ENCODE results near the gene SH3BGRL.

Gene SH3BGRL

GRCh38 chrX:81257817-81258216 lies 55.9 kb downstream of the SH3BGRL start:
- Histone ChIP-seq H3K4me3 (replicated peaks; ENCODE audit: insufficient read depth, low read length) (no peak overlapping the region), H3K27ac (replicated peaks) (no peak overlapping the region), H3K27me3 (ENCODE audit: insufficient read depth, poor library complexity, severe bottlenecking) (no peaks in the 10 kb centered on the region)
- TF ChIP-seq, protein P1, sequence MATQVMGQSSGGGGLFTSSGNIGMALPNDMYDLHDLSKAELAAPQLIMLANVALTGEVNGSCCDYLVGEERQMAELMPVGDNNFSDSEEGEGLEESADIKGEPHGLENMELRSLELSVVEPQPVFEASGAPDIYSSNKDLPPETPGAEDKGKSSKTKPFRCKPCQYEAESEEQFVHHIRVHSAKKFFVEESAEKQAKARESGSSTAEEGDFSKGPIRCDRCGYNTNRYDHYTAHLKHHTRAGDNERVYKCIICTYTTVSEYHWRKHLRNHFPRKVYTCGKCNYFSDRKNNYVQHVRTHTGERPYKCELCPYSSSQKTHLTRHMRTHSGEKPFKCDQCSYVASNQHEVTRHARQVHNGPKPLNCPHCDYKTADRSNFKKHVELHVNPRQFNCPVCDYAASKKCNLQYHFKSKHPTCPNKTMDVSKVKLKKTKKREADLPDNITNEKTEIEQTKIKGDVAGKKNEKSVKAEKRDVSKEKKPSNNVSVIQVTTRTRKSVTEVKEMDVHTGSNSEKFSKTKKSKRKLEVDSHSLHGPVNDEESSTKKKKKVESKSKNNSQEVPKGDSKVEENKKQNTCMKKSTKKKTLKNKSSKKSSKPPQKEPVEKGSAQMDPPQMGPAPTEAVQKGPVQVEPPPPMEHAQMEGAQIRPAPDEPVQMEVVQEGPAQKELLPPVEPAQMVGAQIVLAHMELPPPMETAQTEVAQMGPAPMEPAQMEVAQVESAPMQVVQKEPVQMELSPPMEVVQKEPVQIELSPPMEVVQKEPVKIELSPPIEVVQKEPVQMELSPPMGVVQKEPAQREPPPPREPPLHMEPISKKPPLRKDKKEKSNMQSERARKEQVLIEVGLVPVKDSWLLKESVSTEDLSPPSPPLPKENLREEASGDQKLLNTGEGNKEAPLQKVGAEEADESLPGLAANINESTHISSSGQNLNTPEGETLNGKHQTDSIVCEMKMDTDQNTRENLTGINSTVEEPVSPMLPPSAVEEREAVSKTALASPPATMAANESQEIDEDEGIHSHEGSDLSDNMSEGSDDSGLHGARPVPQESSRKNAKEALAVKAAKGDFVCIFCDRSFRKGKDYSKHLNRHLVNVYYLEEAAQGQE (IDR thresholded peaks at IDR 0.05; ENCODE audit: insufficient replicate concordance, low read depth), result no peak
- TF ChIP-seq GABPA (IDR thresholded peaks at IDR 0.05; ENCODE audit: low read depth) (no peak), SPI1 (IDR thresholded peaks at IDR 0.05; ENCODE audit: borderline replicate concordance, low read depth) (no peak), POLR2AphosphoS5 (IDR thresholded peaks at IDR 0.05; ENCODE audit: low read depth) (no peak)
- TF ChIP-seq, protein P2, sequence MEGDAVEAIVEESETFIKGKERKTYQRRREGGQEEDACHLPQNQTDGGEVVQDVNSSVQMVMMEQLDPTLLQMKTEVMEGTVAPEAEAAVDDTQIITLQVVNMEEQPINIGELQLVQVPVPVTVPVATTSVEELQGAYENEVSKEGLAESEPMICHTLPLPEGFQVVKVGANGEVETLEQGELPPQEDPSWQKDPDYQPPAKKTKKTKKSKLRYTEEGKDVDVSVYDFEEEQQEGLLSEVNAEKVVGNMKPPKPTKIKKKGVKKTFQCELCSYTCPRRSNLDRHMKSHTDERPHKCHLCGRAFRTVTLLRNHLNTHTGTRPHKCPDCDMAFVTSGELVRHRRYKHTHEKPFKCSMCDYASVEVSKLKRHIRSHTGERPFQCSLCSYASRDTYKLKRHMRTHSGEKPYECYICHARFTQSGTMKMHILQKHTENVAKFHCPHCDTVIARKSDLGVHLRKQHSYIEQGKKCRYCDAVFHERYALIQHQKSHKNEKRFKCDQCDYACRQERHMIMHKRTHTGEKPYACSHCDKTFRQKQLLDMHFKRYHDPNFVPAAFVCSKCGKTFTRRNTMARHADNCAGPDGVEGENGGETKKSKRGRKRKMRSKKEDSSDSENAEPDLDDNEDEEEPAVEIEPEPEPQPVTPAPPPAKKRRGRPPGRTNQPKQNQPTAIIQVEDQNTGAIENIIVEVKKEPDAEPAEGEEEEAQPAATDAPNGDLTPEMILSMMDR (IDR thresholded peaks at IDR 0.05; ENCODE audit: insufficient read depth, low read length), result no peak
- DNase-seq (ENCODE audit: low read depth in 1 of 2, low spot score in 1 of 2), result no peak

DNA sequence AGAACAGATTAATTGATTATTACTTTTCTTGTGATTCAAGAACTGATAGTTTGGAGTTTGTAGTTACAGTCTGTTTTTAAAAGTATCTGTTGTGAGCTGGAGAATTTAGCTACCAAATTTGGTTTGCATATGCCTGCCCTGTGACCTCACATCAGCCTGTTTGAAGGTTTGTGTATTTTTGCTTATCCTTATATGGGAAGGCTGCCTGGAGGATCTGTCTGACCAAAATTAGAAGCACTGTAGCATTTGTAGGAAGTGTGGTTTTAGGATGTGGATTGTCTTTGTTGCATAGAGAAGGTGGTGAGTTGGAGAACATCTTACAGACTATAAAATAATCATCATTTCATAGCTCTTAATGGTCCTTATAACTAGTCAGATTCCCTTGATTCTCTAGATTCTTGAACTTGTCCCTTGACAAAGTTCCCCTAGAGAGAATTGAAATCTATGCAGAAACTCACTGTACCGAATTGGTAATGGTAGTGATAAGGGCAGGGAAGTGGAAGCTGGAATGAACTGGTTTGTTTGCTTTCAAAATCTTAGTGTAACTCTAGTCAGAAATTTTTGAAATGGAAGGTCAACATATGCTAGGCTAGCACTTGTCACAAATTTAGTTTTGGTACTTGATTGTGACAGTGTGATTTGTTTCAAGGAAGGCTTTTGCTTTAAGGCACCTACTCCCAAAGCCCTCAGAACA lies 57.3 kb downstream of the SH3BGRL start:
- no peak overlapping the region for H3K27ac ChIP-seq (replicated peaks)
- no peak overlapping the region for H3K4me3 ChIP-seq (replicated peaks; ENCODE audit: insufficient read depth, low read length)
- H3K27me3 ChIP-seq (ENCODE audit: insufficient read depth, poor library complexity, severe bottlenecking), result no peaks in the 10 kb centered on the region
- no peak for DNase-seq (ENCODE audit: low read depth in 1 of 2, low spot score in 1 of 2)
- TF ChIP-seq SPI1 (IDR thresholded peaks at IDR 0.05; ENCODE audit: borderline replicate concordance, low read depth) (no peak), GABPA (IDR thresholded peaks at IDR 0.05; ENCODE audit: low read depth) (no peak), POLR2AphosphoS5 (IDR thresholded peaks at IDR 0.05; ENCODE audit: low read depth) (no peak)
- TF ChIP-seq, protein P2 (IDR thresholded peaks at IDR 0.05; ENCODE audit: insufficient read depth, low read length), result no peak
- TF ChIP-seq, protein P1 (IDR thresholded peaks at IDR 0.05; ENCODE audit: insufficient replicate concordance, low read depth), result no peak

GRCh38 chrX:81259714-81260395 lies 58.0 kb downstream of the SH3BGRL start:
- TF ChIP-seq GABPA (IDR thresholded peaks at IDR 0.05; ENCODE audit: low read depth) (no peak), POLR2AphosphoS5 (IDR thresholded peaks at IDR 0.05; ENCODE audit: low read depth) (no peak), SPI1 (IDR thresholded peaks at IDR 0.05; ENCODE audit: borderline replicate concordance, low read depth) (no peak)
- TF ChIP-seq, protein P1 (IDR thresholded peaks at IDR 0.05; ENCODE audit: insufficient replicate concordance, low read depth), result no peak
- TF ChIP-seq, protein P2 (IDR thresholded peaks at IDR 0.05; ENCODE audit: insufficient read depth, low read length), result no peak
- no peak for DNase-seq (ENCODE audit: low read depth in 1 of 2, low spot score in 1 of 2)
- no peaks in the 10 kb centered on the region for H3K27me3 ChIP-seq (ENCODE audit: insufficient read depth, poor library complexity, severe bottlenecking)
- no peak overlapping the region for H3K27ac ChIP-seq (replicated peaks)
- H3K4me3 ChIP-seq (replicated peaks; ENCODE audit: insufficient read depth, low read length), result no peak overlapping the region

Data from HL-60 (cell line).